22Rv1 (cell line): ENCODE results near the gene SPAG7.

Experiments
- H3K27ac ChIP-seq: fragments of 450-650 bp; 2 replicates; pipeline ENCODE4 v1.5.1; 2017
- ZFX ChIP-seq: fragments of 450-650 bp; IDR thresholded peaks from 2 replicates; pipeline ENCODE4 v1.6.1; 2017; ENCODE audit warnings: antibody characterized with exemption, borderline replicate concordance
- TF ChIP-seq, protein P1 (sequence below): fragments of 450-650 bp; IDR thresholded peaks from 2 replicates; pipeline ENCODE4 v1.5.1; 2017; ENCODE audit warnings: mild to moderate bottlenecking

The SPAG7 gene

DNA sequence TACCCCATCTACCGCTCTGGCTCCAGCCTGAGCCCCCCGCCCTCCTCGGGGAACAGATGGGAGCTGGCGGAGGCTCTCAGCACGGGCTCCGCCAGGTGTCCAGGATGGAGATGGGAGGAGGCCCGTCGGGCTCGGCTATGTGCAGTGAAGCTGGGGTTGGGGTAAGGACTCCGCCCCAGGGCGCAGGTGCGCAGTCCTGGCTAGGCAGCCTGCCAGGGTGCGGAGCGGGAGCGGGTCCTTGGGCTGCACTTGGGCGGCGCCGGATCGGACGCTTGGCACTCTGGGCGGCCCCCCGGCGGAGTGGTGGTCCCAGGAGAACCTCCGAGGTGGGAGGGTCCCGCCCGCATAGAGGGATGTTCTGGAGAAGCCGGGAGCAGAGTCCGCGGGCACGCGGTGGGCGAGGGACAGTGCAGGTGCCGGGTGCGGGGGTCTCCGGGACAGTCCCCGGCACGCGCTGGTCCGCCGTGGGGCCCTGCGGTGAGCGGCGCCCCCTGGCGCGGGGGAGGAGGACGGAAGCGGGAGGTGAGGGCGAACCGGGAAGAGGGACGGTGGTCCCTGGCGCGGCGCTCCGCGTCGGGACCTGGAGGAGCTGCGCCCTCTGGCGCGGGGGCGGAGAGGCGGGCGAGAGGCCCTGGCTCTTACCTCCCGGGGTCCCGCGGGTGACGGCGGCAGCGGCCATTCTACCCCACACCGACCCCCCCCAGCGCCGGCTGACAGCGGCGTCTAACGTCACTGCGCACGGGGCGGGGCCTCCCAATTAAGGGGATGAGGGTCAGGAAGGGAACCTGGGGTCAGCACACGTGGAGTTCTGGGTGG is 19.5 kb upstream of the SPAG7 start, which contains the start of gene CAMTA2:
CAMTA2 (minus strand) TSS at position 725 of the 816 bp plus-strand sequence. CDS start 1,453 bp downstream, outside the sequence.
- H3K27ac ChIP-seq: peak within 1 kb of the TSS; percentile 87
- TF ChIP-seq, protein P1, sequence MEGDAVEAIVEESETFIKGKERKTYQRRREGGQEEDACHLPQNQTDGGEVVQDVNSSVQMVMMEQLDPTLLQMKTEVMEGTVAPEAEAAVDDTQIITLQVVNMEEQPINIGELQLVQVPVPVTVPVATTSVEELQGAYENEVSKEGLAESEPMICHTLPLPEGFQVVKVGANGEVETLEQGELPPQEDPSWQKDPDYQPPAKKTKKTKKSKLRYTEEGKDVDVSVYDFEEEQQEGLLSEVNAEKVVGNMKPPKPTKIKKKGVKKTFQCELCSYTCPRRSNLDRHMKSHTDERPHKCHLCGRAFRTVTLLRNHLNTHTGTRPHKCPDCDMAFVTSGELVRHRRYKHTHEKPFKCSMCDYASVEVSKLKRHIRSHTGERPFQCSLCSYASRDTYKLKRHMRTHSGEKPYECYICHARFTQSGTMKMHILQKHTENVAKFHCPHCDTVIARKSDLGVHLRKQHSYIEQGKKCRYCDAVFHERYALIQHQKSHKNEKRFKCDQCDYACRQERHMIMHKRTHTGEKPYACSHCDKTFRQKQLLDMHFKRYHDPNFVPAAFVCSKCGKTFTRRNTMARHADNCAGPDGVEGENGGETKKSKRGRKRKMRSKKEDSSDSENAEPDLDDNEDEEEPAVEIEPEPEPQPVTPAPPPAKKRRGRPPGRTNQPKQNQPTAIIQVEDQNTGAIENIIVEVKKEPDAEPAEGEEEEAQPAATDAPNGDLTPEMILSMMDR: peak; percentile 86
- TF ChIP-seq ZFX: no peak

DNA sequence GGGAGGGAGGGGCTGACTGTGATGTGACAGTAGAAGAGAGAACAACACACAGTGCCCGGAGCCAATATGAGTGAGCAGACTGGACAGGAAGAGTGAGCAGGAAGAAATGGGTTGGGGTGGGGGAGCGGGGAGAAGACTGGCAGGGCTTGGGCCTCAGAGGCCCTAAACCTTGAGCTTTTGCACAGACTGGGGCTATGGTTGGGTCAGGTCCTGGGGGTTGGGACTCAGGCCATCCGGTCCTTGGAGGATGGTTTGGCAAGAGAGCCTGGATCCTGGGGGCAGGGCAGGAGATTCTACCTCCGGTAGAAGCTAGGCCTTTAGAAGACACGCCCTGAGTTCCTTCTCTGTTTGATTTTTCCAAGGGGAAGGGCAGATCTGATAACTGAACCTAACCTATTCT is 18.8 kb upstream of the SPAG7 start:
- H3K27ac ChIP-seq: peak overlapping the region; percentile 87
- TF ChIP-seq, protein P1: no peak
- TF ChIP-seq ZFX: no peak

DNA sequence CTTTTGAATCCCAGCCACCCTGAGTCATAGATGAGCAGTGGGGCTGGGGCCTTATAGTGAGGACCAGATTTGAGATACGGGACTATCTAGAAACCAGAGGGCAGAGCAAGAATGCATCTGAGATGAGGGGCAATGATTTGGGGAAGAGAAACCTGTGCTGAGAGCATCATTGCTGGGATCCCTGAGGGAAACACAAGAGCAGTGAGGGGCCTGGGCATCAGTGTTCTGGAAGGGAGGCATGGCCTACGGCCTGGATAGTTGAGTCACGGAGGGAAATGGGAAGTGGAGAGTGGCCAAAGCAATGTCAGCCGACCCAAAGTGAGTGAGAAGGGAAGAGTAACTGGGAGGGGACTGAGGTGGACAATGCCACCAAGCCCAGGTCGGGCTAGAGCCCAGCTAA is 14.7 kb upstream of the SPAG7 start:
- no peak for TF ChIP-seq ZFX
- TF ChIP-seq, protein P1: no peak
- H3K27ac ChIP-seq: no peak overlapping the region

DNA sequence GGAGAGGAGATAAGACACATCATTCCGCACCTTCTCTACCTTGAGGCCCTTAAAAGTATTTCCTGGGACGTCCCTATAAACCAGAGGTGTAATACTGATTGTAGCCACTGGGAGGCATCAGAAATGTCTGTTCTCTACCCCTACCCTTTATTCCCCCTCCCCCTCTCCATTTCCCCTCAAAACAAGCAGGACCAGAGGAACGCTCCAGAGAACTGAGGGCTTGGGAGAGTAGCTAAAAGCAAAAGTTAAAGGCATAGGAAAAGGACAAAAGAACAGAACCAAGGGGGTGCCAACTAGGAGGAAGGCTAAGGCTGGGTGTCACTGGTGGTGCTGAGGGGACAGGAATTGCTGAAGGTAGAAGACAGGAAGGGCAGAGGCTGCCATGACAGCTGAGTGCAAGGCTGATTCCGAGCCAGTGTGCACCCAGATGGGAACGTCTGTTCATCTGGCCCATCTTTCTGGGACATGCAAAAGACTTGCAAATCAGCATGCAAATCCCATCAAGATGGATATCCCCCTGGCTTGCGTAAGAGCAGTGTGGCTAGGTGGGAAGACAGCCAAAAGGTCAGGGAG is 13.1 kb upstream of the SPAG7 start:
- TF ChIP-seq, protein P1: peak; percentile 79
- no peak for TF ChIP-seq ZFX
- no peak overlapping the region for H3K27ac ChIP-seq

DNA sequence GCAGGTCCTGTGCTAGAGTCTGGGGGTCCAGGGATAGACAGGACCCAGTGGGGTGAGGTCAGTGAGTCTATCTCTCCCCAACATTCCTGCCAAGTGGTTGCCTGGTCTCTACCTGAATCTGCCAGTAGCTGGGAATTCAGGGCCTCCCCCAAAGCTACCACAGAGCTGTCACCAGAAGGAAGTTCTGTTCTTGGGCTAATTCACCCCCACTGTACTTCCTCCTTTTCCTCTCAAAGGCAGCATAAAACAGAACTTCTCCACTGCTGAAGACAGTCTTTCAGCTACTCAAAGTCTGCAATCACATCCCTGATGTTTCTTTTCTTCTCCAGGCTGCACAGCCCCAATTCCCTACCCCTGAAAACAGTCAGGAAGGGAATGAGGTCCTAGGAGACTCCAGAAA is 11.1 kb upstream of the SPAG7 start:
- TF ChIP-seq, protein P1: no peak
- no peak for TF ChIP-seq ZFX
- H3K27ac ChIP-seq: no peak overlapping the region

DNA sequence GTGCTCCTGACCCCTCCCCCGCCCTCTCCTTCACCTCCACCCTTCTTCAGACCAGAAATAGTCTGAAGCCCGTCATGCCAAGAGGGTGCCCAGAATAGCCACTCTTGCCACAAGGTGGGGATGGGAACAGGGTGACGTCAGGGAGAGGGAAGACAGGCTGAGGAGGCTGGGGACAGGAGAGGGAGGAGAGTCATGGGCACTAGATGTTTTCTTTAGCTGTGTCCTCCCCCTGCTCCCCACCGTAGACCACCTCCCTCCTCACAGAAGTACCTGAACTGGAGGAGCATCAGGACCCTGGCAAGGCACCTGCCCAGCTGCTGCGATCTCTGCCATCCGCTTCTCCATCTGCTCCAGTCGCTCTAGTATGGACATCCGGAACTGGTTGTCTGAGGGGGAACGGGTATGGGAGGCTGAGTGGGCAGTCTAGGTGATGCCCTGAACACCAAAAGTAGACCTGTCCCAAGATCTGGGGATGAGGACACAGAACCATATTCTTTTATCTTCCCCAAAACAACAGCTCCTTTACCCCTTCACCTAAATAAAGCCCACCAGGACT is 6.6 kb upstream of the SPAG7 start:
- H3K27ac ChIP-seq: no peak overlapping the region
- TF ChIP-seq, protein P1: no peak
- no peak for TF ChIP-seq ZFX
